Fibroblast of skin of left quadriceps (primary cell): ENCODE data around the gene NCOA4.
"Not testable (repeated sequence)": the region's sequence is repeated elsewhere in the genome, so short reads cannot be mapped to it uniquely, and the experiment has no call there.

Experiments used
- DNase-seq, 2 experiments: peaks; one replicate each; pipeline ENCODE4 v3.0.0-alpha.2; 2013; ENCODE audit warnings: low read depth in 2 of 2

NCOA4 gene

DNA sequence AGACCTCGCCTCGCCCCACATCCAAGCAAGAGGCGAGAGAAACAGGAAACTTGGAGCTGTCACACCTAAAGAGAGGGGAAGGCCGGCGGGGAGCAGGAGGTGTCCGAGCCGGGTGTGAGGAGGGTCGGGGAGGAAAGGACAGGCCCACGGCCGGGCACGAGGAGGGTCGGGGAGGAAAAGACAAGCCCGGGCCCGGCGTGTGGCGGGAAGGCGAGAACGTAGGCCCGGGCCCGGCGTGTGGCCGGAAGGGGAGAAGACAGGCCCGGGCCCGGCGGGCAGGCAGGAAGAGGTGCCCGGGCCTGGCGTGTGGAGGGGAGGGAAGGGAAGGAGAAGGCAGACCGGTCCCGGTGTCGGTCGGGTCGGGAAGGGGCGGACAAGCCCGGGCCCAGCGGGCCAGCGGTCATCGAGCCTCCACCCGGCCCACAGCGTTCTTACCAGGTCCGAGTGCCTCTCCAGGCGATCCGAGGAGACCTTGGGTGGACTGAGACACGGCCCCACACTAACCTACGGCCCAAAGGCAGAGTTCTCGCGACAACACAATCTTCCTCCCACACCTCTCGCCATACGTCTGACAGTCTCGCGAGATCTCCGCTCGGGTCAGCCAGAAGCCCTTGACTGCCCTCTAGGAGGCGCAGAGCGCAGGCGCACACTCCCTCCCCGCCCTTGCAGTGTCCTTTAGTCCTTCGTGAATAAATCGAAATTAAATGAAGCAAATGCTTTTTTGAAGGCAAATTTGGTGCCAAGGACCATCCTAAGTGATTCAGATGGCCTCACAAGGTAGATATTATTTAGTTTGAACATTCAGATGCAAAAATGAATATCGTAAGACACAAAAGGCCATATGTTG lies at the start of gene NCOA4:
Gene NCOA4 (minus strand): TSS at position 533 of the 847 bp plus-strand sequence. CDS start 13,943 bp downstream, outside the sequence.
- peak; percentile 95 for DNase-seq

DNA sequence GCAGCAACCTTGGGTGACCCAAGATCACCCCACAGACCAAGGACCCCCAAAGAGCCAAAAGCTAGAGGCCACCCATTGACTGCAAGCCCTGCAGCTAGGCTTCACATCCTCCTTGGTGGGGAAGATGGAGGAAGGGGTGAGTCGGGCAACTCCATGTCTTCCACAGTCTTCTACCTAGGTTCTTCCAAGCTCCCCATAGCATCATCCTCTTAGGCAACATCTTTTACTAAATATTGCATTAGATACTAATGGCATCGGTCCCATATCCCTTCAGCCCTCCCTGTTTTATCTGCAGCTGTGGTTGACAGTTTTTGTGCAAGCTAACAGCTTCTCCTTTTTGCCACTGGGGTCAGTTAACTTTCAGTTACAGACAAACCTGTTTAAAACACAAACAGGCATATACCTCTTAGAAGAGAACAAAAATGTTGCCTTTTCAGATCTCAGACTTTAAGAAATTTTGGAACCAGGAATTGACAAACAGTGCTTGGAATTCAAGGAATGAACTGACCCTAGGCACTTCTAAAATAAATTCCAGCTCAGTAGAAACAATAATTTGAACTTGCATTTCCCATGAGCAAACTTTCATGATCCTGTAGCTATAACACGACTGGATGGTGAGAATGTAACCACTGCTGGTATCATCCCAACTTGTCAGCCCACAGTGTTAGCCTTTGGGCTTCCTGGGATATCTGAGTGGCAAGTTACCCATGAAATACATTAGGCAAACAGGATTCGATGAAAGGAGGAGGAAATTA lies 49.6 kb upstream of the NCOA4 start:
- no peak for DNase-seq

DNA sequence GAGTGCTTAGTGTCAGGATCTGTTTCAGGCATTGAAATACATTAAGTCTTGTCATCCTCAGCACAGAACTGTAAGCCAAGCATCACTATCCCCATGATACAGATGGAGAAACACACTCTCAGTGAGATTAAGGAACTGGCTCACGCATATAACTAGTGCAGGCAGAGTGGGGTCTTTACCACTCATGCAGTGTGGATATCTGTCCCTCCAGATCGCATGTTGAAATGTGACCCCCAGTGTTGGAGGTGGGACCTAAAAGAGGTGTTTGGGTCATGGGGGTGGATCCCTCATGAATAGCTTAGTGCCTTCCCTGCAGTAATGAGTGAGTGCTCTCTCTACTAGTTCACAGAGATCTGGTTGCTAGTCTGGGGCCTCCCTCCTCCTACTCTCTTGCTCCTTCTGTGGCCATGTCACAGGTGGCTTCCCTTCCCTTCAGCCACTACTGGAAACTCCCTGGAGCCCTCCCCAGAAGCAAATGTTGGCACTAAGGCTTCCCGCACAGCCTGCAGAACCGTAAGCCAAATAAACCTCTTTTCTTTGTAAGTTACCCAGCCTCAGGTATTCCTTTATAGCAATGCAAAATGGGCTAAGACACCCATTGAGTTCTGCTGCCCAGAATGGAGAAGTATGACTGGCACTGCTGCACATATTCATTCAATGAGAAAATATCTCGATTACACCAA lies 47.4 kb upstream of the NCOA4 start:
- DNase-seq: no peak

DNA sequence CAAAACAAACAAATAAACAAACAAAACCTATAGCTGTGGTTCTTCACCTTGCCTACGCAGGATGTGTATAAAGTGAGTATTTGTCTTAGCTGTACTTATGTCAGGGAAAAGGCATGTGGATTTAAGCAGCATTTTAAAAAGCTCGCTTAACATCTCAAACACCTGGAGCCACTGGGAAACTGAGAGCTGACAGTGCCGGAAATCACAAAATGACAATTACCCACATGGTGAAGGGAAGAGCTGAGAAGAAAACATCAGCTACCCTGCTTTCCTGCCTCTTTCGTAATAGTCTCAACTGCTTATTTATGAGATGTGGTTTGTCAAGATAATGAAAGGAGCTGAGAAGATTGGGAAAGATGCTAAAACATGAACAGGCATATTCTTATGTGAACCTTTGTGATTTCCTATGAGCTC lies 46.7 kb upstream of the NCOA4 start:
- no peak for DNase-seq

DNA sequence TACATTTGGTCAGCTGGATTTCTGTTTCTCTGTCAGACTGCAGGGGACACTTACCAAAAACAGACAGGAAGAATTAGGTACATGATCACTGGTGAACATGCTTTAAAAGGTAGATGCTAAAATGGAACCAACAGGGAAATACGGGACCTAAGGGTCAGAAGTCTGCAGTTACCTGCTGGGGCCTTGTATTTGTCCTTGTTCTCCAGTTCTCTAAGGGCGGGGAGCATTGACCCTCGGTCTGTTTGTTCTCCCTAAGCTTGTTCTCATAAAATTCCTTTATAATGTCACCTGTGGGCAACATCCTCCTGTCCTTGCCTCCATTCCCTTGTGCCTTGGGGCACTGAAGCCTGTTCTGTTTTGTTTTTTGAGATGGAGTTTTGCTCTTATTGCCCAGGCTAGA lies 45.4 kb upstream of the NCOA4 start:
- no peak for DNase-seq

DNA sequence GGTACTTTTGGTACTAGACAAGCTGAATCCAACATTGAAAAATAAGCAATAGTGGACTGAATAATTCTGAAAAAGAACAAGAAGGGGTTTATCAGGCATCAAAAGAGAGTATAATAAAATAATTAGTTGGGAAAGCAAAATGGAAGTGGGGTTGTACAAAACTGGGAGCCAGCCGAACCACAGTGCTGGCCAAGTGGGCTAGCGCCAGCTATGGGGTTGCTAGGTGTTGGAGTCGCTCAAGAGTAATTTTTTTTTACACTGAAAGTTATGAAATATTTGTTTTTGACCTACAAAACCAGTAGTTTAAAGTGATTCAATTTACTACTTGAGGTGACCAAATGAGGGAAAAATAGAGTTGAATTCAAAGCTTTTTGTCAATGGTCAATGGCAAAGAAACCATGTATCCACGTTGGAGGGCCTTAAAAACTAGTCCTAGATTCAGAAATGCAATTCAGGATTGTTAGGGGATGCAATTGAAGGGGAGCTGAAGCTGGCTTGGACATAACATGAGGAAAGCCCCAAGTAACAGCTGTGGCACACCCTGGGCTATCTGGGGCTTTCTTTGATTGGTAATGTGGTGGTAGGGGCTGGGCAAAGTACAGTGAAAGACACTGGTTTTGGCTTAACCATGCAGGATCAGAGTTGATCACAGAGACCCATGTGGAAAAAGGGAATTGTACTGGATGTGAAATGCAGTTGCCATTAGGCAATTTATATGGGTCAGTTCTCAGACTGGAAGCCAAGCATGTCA lies 43.9 kb upstream of the NCOA4 start:
- DNase-seq: no peak

DNA sequence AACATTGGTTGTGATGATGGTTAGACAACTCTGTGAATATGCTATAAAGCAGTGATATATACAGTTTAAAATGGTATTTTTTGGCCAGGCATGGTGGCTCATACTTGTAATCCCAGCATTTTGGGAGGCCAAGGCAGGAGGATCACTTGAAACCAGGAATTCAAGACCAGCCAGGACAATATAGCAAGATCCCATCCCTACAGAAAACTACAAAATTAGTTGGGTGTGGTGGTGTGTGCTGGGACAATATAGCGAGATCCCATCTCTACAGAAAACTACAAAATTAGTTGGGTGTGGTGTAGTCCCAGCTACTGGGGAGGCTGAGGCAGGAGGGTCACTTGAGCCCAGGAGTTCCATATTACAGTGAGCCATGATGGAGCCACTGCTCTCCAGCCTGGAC lies 43.1 kb upstream of the NCOA4 start:
- no peak for DNase-seq

DNA sequence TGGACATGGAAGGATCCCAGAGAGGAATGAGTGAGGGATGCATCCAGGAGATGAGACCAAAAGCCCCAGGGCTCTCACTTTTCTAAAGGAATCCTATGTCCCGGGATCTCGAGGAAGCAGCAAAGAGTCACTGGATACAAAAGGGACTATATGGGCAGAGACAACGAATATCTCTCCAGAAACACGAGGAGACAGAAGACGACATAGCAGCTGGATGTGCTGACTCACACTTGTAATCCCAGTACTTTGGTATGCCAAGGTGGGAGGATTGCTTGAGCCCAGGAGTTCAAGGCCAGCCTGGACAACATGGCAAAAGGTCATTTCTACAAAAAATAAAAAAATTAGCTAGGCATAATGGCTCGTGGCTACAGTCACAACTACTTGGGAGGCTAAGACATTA lies 40.3 kb upstream of the NCOA4 start:
- no peak for DNase-seq

DNA sequence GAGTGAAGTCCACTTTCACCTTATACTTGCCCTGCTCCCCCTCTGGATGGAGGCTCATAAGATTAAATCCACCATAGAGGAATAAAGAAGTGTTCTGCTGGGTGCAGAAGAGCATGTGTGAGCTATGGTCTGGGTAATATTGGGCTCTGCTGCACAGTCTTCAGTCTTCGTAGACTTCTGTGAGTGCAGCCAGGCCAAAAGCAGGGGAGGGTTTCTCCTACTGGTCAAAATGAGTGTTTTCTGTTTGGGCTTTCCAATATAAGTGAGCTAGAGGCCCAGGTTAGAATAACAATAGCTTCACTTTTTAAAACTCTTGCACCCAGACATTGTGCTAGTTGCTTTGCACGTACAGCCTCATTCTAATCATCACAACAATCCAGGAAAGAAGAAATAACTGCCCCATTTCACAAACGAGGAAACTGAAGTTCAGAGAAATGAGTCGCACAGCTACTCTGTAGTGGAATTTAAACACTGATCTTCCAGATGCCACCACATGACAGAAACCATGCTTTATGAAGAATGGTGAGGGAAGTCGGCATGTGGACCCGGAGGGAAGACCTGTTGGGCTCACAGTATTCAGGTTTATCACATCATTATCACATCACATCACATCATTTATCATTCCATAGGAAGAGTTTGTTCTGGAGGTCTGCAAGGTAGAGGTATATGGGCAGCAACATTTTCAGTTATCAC lies 39.5 kb upstream of the NCOA4 start:
- no peak for DNase-seq

DNA sequence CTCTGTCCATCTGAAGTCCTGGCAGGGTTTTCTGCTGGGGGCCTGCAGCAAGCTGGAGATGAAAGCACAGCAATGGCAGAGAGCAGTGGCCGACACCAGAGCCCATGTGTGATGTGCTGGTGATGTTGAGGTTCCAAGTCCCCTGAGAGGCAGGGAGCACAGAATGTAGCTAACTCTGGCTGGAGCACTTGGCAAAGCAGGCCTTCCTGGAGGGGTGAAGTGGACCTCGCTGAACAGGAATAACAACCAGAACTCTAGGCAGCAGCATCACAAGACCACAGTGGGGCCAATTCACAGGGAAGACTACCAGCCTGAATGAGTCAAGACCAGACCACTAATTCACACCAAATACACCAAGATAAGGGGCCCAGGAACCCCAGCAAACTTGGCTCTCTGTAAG lies 38.5 kb upstream of the NCOA4 start:
- DNase-seq: no peak

DNA sequence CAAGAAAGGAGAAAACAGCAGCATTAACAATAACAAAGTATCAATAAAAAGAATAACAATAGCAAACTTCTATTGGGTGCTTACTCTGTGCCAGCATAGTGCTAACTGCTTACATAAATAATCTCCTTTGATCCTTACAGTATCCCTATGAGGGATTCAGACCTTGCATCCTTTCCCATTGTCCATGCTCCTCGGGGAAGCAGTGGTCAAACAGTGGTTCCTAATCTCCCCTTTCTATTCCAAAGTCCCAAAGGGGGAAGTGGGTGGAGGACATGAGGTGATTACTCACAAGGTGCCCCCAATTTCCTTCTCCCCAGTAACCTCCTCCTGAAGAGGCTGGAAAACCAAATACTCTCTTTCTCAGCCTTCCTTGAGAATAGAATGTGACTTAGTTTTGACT lies 37.7 kb upstream of the NCOA4 start:
- no peak for DNase-seq

DNA sequence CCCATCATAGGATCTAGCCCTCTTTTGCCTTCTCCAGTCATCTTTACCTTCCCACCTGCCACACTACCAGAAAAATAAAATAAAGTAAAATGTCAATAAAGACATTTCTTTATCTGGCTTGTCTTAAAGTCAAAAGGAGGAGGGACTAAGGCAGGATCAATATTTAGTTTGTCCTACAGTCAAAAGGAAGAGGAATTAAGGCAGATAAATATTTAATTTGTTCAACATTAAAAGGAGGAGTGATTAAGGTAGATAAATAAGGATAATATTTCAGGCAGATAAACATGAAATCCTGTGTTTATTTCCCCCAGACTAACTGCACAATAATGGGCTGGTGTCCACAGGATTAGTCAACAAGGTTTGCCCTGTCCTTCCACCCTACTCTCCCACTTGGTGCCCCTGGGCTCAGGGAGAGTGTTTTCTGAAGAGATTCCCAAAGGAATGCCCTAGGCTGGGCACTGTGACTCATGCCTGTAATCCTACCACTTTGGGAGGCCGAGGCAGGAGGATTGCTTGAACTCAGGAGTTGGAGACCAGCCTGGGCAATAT lies 33.9 kb upstream of the NCOA4 start:
- no peak for DNase-seq

DNA sequence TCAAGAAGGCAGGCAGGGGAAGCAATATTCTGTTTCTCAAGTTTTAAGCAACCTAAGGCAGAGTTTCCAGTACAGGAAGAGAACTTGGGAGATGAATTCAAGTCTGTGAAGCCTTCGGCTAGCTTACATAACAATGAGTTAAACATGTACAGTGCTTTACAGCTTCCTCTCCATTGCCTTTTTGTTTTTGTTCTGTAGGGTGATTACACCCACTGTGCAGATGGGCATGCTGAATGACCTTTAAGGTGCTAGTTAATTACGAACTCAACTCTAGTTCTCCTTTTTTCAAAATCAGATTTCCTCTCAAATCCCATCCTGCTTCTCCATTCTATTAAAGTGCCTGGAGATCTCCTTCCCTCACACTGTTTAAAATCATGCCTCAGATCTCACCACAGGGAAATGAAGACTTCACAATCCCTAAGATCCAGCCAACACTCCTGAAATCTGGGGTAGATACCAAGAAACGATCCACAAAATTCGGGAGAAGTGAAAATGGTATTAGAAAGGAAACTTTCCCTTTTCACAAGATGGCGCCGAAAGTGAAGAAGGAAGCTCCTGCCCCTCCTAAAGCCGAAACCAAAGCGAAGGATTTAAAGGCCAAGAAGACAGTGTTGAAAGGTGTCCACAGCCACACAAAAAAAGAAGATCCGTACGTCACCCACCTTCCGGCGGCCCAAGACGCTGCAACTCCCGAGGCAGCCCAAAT lies 32.5 kb upstream of the NCOA4 start:
- DNase-seq: no peak

DNA sequence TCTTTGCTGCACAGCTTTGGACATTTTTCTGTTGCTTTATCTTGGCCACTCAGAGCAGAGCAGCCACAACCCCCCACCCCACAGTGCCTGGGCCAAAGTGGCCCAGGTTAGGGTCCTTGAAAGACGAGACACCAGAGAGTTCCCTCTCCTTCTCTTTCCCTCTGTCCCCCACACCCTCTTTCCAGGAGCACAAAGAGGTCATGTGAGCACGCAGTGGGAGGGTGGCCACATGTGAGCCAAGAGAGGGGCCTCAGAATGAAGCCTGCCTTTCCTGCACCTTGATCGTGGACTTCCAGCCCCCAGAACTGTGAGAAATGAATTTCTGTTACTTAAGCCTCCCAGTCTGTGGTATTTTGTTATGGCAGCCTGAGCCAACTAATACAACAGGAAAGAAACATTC lies 30.3 kb upstream of the NCOA4 start:
- no peak for DNase-seq

DNA sequence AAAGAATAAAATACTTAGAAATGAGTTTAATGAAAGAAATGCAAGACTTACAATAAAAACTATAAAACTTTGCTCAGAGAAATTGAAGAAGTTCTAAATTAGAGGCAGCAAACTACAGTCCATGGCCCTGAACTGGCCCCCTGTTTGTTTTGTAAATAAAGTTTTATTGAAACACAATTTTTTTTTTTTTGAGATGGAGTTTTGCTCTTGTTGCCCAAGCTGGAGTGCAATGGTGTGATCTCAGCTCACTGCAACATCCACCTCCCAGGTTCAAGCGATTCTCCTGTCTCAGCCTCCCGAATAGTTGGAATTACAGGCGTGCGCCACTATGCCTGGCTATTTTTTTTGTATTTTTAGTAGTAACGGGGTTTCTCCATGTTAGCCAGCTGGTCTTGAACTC lies 27.5 kb upstream of the NCOA4 start:
- DNase-seq: not testable (repeated sequence)

DNA sequence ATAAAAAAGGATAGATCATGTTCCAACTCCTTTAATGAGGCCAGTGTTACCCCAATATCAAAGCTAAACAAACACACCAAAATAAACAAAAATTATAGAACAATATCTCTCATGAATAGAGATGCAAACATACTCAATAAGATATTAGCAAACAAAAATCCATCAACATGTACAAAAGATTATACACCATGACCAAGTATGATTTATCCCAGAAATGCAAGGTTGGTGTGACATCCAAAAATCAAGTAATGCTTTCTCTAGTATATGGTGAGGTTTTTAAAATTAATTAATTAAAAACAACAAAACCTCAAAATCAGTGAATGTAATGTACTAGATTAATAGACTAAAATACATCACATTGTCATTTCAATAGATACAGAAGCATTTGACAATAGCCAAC lies 26.6 kb upstream of the NCOA4 start:
- no peak for DNase-seq

DNA sequence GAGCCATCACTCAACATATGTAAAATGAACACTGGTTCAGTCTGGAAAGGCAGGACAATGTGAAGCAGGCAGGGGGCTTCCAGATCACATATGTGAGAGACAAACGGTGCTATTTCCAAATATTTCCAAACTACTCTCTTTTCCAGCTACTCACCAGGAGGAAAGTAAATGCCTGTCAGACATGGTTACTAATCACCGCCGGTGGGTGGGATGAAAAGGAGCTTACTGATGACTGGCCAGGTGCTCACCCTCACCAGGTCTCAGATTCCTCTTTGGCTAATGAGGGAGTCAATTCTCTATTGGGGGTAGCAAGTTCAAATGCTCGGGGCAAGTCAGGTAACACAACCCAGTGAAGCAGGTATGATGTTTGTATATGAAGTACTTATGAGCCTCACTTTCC lies 25.3 kb upstream of the NCOA4 start:
- DNase-seq: no peak

DNA sequence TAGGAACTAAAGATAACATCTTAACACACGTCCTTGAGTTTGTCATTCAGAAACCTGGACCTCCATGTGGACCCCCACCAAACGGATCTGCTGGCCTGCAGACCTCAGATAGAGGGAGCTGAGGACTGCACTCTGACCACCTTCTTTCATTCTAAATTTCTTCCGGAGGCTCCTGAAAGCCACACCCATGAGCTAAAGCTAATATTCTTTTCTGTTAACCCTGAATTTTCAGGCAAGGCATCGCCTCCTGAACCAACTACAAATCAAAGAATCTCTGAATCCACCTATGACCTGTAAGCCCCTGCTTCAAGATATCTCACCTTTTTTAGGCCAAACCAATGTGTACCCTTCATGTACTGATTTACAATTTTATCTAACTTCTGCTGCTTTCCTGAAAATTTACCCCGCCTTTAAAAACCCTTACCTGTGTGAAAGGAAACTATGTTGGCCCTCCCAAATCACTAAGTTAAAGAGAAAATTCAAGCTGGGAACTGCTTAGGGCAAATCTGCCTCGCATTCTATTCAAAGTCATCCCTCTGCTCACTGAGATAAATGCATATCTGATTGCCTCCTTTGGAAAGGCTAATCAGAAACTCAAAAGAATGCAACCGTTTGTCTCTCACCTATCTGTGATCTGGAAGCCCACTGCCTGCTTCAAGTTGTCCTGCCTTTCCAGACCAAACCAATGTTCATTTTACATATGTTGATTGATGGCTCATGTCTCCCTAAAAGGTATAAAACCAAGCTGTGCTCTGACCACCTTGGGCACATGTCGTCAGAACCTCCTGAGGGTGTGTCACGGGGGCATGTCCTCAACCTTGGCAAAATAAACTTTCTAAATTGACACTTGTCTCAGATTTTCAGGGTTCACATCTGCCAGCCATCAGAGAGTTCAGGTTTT lies 23.4 kb upstream of the NCOA4 start:
- no peak for DNase-seq

DNA sequence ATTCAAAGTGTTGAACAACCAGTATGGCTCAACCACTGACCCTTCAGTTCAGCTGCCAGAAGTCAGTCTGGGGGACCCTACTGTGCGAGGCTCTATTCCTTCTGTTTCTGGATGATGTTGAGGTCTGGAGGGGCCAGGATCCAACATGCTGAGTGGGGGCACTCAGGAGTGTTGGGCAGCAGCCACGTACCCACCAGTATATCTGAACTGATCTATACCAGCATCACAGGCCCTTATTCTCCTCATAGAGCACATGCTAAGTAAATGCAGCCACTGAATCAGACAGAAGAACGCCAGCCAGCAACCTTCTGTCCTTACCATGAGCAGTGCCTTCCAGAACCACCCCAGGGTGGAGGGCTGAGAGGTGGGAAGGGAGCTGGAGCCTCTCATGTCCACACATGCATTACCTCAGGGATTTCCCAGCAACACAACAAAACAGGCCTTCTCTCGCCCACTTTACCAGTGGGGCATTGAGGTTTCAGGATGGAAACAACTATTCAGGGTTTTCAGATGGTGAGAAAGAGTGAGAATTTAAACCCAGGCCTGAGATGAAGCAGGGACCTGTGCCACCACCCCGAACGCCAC lies 22.5 kb upstream of the NCOA4 start:
- DNase-seq: no peak
